Nephron (organoid): ENCODE data around the gene LY9.

Source experiments
- H3K27ac Mint-ChIP-seq, 3 experiments: 2 replicates each; pipeline ENCODE4 v1.8.0; 2020; ENCODE audit warnings: mixed read lengths in 3 of 3, mild to moderate bottlenecking in 2 of 3, moderate library complexity in 1 of 3
- H3K27me3 Mint-ChIP-seq: 2 replicates; pipeline ENCODE4 v1.8.0; 2021; ENCODE audit warnings: low read depth, mild to moderate bottlenecking, moderate library complexity, mixed read lengths
- H3K36me3 Mint-ChIP-seq: 2 replicates; pipeline ENCODE4 v1.8.0; 2020; ENCODE audit warnings: low read depth, mixed read lengths
- H3K4me1 Mint-ChIP-seq: 2 replicates; pipeline ENCODE4 v1.8.0; 2020; ENCODE audit warnings: mixed read lengths
- H3K4me3 Mint-ChIP-seq, 3 experiments: 2 replicates each; pipeline ENCODE4 v1.8.0; 2020; ENCODE audit warnings: mild to moderate bottlenecking in 3 of 3, mixed read lengths in 3 of 3, moderate library complexity in 2 of 3
- H3K9me3 Mint-ChIP-seq: 2 replicates; pipeline ENCODE4 v1.8.0; 2020; ENCODE audit warnings: mixed read lengths
- CTCF ChIP-seq, 3 experiments: fragments of 200-600 bp; sonication (generic); IDR thresholded peaks; one replicate each; pipeline ENCODE4 v1.5.0; 2021; ENCODE audit warnings: antibody characterized with exemption in 3 of 3; ENCODE audit not compliant: unreplicated experiment in 3 of 3

LY9 gene

GRCh38 chr1:160838888-160839287 is 42.9 kb downstream of the LY9 start:
- Mint-ChIP-seq H3K36me3 (no peaks in the 10 kb centered on the region), H3K4me3 (no peak overlapping the region), H3K27me3 (peaks cover 5% of the 10 kb centered on the region), H3K27ac (no peak overlapping the region), H3K4me1 (no peaks in the 10 kb centered on the region), H3K9me3 (no peaks in the 10 kb centered on the region)
- no peak for TF ChIP-seq CTCF (IDR thresholded peaks at IDR 0.05; ENCODE audit: unreplicated experiment in 3 of 3)

GRCh38 chr1:160839746-160840145 is 43.8 kb downstream of the LY9 start:
- H3K27me3 Mint-ChIP-seq, result peaks cover 5% of the 10 kb centered on the region

GRCh38 chr1:160841079-160841478 is 45.1 kb downstream of the LY9 start:
- Mint-ChIP-seq H3K4me1 (no peaks in the 10 kb centered on the region), H3K27ac (no peak overlapping the region), H3K27me3 (peaks cover under 1% of the 10 kb centered on the region), H3K36me3 (no peaks in the 10 kb centered on the region), H3K4me3 (no peak overlapping the region), H3K9me3 (no peaks in the 10 kb centered on the region)
- TF ChIP-seq CTCF (IDR thresholded peaks at IDR 0.05; ENCODE audit: unreplicated experiment in 3 of 3), result no peak

More at GRCh38 chr1:160839746-160840145, 43.8 kb downstream of the LY9 start:
- Mint-ChIP-seq H3K9me3 (no peaks in the 10 kb centered on the region), H3K4me1 (no peaks in the 10 kb centered on the region), H3K36me3 (no peaks in the 10 kb centered on the region), H3K27ac (no peak overlapping the region), H3K4me3 (no peak overlapping the region)
- TF ChIP-seq CTCF (IDR thresholded peaks at IDR 0.05; ENCODE audit: unreplicated experiment in 3 of 3), result no peak

- H3K27me3 Mint-ChIP-seq, result no peaks in the 10 kb centered on the region
- H3K36me3 Mint-ChIP-seq, result no peaks in the 10 kb centered on the region
- H3K4me1 Mint-ChIP-seq, result no peaks in the 10 kb centered on the region
- H3K27ac Mint-ChIP-seq, result no peak overlapping the region
- no peak overlapping the region for H3K4me3 Mint-ChIP-seq
- TF ChIP-seq CTCF (IDR thresholded peaks at IDR 0.05; ENCODE audit: unreplicated experiment in 3 of 3), result no peak
- no peaks in the 10 kb centered on the region for H3K9me3 Mint-ChIP-seq
These were observed 48.7 kb downstream of the LY9 start for GRCh38 chr1:160844447-160845232.

GRCh38 chr1:160846281-160846680 is 50.3 kb downstream of the LY9 start:
- no peaks in the 10 kb centered on the region for H3K27me3 Mint-ChIP-seq
- H3K27ac Mint-ChIP-seq, result no peak overlapping the region
- H3K4me3 Mint-ChIP-seq, result no peak overlapping the region
- H3K4me1 Mint-ChIP-seq, result no peaks in the 10 kb centered on the region
- no peak for TF ChIP-seq CTCF (IDR thresholded peaks at IDR 0.05; ENCODE audit: unreplicated experiment in 3 of 3)
- H3K36me3 Mint-ChIP-seq, result no peaks in the 10 kb centered on the region
- no peaks in the 10 kb centered on the region for H3K9me3 Mint-ChIP-seq

- H3K9me3 Mint-ChIP-seq, result no peaks in the 10 kb centered on the region
- H3K4me3 Mint-ChIP-seq, result no peak overlapping the region
- TF ChIP-seq CTCF (IDR thresholded peaks at IDR 0.05; ENCODE audit: unreplicated experiment in 3 of 3), result no peak
- no peaks in the 10 kb centered on the region for H3K27me3 Mint-ChIP-seq
- H3K36me3 Mint-ChIP-seq, result no peaks in the 10 kb centered on the region
- no peak overlapping the region for H3K27ac Mint-ChIP-seq
- no peaks in the 10 kb centered on the region for H3K4me1 Mint-ChIP-seq
These were observed 54.6 kb downstream of the LY9 start for GRCh38 chr1:160850541-160850940.
